ENCODE measurements around the gene OXSR1.
"Not testable (repeated sequence)": the region's sequence is repeated elsewhere in the genome, so short reads cannot be mapped to it uniquely, and the experiment has no call there.

Gene OXSR1

DNA sequence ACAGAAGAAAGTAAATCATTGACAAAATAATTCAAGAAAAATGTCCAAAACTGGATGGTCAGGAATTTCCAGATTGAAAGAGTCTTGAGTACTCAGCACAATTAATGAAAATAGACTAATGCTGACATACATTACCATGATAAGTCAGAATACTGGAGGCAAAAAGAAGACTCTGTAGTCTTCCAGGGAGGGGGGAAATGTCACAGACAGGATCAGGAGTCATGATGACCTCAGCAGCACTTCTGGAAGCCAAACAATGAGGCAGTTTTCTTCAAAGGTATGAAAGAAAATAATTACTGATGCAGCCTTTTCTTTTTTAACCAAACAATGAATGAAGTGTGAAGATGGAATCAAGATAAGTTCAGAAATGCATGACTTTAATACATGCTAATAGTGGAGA lies 70.1 kb downstream of the OXSR1 start:
- DNase-seq = no peak

DNA sequence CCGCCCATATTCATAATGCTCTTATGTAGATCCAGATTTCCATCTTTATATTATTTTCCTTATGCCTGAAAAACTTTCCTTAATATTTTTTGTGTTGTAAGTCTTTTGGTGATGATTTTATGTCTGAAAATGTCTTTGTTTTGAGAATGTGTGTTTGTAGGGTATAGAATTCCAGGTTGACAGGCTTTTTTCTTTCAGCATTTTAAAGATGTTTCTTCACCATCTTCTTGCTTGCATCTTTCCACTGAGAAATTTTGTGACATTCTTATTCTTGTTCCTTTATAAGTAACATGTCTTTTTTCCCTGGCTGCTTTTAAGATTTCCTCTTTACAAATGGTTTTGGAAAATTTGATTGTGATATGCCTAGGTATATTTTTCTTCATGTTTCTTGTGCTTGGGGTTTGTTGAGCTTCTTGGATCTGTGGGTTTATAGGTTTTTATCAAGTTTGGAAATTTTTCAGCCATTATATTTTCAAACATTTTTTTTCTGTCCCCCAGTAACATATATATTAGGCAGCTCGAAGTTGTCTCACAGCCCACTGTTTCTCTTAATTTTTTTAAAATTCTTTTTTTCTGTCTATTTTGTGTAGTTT lies 73.2 kb downstream of the OXSR1 start:
- DNase-seq = no peak

DNA sequence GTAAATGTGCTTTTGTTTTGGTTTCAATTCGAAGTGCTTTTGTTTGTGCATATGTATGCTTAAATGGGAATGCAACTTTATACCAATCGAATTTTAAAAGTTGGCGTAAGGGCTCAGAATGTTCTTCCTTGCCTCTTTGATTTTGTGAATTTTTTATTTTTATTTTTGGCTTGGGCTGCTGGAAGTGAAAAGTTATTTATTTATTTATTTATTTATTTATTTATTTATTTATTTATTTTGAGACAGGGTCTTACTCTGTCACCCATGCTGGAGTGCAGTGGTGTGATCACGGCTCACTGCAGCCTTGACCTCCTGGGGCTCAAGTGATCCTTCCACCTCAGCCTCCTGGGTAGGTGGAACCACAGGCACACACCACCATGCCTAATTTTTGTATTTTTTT lies 77.5 kb downstream of the OXSR1 start:
- not testable (repeated sequence) for DNase-seq

DNA sequence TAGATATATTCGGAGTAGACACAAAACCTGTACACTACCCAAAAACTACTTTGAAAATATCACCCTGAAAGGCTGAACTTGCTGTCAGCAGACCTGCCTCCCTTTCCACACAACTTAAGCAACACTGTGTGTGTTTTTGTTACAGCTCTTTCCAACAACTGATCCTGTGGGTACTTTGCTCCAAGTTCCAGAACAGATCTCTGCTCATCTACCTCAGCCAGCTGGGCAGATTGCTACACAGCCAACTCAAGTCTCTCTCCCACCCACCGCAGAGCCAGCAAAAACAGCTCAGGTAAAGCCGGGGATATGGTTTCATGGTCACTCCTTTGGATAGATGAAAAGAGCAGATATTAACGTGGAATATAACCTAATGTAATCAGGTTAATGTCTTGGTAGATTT lies 80.6 kb downstream of the OXSR1 start:
- DNase-seq = no peak

DNA sequence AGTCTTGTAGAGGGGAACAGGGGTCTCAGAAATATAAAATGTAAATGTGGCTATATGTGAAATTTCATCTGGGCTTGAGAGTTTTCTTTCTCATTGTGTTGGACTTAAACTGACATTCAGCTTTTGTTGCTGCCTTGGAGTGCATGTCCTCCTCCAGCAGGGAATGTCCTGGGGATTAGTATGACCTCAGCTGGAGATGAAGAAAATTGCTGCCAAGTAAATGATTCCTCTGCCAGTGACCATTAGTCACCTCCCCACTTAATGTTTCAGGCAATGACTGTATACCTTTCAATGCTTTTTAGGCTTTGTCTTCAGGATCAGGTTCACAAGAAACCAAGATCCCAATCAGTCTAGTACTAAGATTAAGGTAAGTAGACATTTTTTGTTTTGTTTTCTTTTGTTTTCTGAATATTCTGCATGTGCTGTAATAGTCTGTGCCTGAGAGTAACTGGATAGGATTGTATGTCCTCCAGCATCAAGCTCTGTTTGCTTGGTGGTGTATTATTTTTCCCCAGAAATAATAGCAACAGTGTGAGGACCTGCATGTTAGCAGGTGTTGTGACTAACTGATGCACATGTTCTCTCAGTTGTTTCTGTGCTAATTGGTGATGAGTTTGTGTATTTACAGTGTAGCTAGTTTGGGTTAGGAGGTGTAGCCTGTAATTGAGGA lies 82.2 kb downstream of the OXSR1 start:
- DNase-seq = no peak

DNA sequence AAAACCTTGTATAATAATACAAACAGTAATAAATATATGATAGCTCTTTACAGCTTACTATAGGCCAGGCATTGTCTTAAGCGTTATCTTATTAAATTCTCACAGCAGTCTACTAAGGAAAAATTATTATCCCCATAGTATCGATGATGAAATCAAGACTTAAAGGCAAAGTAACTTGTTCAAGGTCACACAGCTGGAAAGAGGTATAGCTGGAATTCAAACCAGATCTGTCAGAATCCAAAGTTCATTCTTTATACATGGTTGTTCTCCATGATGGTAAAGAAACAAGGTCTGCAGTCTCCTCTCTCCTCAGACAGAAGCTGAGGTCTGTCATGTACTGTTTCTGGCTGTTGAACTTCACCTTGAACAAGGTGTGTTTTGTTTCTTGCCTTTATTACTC lies 84.9 kb downstream of the OXSR1 start:
- DNase-seq = no peak

DNA sequence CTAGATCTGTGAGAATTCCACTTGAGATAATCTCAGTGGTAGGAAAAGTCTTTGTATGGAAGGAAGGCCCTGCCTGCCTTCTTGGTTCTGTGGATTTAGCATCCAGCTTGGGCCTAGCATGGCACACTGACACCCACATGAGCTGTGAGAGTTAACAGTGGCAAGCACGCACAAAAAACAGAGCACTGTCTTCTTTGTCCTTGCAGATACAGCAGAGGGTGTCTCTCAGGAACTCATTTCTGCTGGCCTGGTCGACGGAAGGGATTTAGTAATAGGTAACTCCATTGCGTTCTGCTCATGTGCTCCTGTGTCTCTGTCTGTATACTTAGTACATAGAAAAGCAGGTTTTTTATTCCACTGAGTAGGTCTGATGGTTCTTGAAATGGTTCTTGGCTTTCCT lies 85.9 kb downstream of the OXSR1 start:
- no peak for DNase-seq

DNA sequence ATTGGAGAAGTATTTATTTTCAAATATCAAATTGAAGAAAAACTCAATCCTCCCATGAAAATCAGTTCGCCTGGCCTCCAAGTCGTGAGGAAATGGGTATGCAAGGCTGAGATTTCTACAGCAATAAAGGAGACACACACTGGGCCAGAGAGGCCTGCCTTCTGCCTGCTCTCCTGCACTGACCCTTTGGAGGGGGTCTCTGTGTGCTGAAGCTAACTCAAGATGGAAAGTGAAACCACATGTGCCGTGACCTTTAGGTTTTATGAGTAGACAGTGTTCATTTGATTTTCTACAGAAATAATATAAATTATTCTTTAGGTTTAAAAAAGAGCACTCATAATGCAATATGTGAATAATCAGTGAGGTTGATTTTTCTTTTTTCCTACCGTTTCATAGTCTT lies 88.4 kb downstream of the OXSR1 start:
- DNase-seq = no peak

DNA sequence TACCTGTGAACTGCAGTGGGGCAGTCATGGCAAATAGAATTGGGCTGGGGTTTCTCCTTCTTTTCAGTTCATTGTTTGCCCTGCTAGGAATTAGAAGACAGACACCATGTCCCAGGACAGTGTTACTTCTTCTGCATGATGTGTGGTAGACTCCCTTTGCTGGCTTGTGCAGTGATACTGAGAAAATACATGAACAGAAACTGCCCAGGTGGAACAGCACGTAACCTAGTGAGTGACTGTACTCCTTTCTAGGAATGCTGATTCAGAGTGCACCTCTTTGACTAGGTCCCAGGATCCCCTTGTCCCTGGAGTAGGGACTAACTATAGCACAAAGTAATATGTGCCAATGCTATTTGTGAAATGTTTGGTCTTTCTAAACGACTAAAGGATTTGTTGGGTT lies 89.5 kb downstream of the OXSR1 start:
- no peak for DNase-seq

DNA sequence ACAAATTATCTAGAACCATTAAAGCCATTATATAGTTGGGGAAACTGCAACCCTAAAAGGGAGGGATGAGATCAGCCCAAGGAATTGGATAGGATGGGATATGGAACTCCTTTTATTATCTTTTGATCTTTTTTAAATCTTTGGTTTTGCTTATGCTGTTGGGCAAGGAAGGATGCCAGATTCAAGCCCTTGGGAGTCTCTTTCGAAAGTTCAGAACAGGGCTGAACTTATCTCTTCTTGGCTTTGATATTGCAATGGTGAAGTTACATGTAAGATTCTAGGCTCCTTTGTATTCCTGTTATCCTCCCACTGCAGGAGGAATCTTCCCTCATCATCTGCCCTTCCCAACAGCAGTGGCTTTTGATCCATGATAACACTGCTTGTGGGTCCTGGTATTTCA lies 90.3 kb downstream of the OXSR1 start:
- DNase-seq = no peak

DNA sequence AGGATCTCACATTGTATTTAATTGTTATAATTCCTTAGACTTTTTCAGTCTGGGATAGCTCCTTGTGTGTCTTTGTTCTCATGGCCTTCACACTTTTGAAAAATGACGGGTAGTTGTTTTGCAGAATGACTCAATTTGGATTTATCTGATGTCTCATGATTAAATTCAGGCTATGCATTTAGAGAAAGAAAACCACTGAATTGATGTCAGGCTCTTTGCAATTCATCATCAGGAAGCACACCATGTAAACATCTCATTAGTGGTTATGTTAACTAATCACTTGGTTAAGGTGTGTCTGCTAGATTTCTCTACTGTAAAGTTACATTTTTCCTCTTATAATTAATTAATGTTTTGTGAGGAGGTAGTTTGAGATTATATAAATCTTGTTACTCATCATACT lies 92.2 kb downstream of the OXSR1 start:
- no peak for DNase-seq

DNA sequence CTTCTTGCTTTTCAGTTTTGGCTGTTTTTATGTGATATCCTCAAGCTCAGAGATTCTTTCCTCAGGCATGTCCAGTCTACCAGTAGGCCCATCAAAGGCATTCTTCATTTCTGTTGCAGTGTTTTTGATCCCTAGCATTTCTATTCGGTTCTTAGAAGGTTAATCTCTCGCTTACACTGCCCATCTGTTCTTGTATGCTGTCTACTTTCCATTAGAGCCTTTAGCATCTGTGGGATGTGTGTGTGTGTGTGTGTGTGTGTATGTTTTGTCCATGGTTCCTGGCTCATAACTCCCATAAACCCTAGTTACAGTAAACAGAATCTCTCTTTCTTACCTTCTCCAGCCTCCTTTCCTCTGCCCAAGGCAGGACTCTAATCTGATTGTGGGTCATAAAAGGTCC lies 95.1 kb downstream of the OXSR1 start:
- DNase-seq = no peak

DNA sequence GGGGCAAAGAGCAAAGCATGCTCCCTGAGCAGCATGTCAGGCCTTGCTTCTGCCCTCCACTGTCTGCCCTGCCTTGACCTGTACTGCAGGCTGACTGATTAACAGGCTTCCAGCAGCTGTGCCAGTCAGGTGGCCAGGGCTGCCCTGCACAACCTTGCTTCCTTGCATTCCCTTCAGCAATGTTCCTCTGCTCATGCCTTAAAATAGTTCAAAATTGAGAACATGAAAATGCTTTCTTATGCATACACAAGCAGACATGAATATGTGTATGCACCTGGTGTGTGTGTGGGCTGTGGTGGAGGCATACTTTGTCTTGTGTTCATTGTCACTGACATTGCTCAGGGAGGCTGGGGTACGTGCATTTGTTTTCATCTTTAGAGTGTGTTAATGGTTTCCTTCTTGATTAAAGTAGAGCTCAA lies 99.0 kb downstream of the OXSR1 start:
- DNase-seq = no peak

DNA sequence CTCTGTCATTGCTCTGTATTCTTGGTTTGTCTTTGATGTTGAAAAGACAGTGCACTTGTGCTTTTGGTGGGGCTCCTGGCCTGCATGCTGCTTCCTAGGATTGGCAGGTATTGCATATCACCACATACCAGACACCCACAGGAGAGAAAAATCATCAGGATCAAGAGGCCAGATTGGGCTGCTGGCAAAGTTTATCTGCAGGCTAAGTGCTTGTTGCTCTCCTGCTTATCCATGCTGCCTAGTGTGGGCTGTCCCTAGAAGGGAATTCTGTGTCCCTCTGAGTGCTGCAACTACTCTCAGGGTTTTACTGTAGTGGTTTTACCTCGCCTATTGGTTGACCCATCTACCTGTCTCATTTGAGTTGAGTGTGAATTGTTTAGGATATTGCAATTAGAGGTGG lies 99.4 kb downstream of the OXSR1 start:
- no peak for DNase-seq

DNA sequence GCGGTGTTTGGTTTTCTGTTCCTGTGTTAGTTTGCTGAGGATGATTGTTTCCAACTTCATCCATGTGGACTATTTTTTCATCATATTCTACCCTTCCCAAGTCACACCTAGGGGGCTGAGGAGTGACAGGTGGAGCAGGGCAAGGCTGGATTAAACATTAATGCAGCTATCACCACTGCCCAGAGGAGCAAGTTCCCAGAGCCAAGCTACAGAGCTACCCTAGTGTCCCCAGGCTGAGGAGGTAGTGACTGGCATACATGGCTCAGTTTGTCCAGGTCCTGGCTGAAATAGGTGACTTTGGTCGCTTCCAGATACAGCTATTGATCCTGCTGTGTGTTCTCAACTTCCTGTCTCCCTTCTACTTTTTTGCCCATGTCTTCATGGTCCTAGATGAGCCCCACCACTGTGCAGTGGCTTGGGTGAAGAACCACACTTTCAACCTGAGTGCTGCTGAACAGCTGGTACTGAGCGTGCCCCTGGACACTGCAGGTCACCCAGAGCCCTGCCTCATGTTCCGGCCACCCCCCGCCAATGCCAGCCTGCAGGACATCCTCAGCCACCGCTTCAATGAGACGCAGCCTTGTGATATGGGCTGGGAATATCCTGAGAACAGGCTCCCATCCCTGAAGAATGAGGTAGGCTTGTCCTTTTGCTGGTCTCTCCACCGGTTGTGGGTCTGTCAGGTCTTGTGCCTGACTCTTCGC lies 100.4 kb downstream of the OXSR1 start, which contains the start of gene SLC22A13:
TSS of gene SLC22A13 (plus strand) at position 209 of the 704 bp plus-strand sequence. CDS start at position 258, 49 bp downstream.
- DNase-seq = no peak

DNA sequence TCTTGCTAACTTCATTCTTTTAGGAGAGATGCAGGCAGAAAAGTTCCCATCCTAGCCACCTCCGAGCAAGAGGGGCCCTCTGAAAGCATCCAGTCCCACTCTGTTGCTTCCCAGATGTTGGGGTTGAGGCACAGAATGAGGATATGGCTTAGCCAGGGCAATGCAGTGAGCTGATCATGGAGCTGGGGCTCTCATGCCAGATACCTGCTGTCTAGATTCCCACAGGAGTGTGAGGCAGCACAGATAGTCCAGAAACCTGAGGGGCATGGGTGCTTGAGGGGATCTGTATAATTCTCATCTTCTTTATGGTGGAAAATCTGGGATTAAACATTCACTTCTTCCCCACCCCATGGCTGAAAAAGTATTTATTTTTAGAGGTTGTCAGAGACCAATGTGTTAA lies 101.5 kb downstream of the OXSR1 start:
- DNase-seq = no peak

DNA sequence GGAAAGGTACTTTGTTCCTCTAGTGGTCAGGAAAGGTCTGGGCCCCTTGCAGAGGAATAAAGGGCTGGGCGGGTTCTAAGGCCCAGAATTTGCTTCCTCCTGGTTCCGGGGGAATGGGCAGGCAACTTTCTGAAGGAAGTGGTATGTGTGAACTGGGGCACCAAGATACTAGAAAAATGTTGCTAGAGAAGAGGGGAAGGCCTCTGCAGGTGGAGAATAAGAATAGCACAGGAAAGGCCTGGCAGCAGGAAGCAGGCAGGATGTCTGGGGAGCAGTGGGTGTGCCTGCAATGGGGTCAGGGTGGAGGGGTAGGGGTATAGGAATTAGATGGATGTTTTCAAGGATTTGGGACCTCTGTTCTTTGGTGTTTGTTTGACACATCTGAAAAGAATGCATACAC lies 102.3 kb downstream of the OXSR1 start:
- no peak for DNase-seq

DNA sequence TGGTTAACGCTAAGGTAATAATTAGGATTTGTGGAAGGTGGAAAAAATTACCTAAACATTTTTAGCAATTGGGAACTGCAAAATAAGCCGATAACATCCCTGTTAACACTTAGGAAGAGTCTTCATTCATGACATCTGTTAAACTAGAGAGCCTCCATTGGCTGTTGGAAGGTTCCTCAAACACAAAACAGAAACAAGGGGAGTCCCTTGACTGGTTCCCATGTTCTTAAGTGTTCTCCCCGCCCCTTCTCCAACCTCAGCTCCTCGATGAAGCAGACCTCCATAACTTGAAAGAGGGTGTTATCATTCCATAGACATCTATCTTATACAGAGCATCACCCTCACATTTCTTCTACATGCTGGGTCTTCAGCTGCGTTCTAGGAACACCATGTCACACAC lies 102.8 kb downstream of the OXSR1 start:
- DNase-seq = no peak

DNA sequence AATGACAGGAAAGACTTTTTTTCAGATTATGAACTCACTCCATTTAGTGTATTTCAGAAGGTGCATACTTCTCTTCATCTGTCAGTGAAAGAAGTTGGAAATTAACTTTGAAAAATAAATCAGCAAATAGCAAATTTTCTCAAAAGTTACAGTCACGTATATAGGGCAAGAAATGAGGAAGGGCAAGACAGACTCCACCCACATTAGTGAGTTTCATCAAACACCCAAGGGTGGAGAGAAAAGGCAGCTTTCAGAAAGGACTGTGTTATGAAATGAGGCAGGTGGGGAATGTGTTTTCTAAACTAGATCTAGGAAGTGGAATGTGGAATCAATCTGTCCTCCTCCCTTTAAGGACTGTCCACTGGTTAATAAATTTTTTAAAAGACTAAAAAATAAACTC lies 103.2 kb downstream of the OXSR1 start:
- DNase-seq = no peak

DNA sequence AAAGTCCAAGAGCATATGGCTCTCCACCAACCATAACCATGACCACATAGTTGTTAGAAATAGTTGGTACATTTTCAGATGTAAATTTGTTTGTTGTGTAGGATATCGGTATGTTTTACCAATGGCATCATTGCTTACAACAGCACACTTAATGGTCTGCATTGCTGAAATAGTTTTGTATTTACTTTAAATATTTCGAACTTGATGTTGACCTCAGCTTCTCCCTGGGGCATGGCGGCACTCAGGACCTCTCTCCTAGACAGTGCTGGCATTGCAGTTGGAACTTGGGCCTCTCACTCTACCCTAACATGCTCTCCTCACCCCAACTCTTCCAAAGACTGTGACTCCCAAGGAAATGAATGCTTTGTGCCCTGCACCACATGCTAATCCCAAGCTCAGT lies 105.3 kb downstream of the OXSR1 start:
- no peak for DNase-seq

DNA sequence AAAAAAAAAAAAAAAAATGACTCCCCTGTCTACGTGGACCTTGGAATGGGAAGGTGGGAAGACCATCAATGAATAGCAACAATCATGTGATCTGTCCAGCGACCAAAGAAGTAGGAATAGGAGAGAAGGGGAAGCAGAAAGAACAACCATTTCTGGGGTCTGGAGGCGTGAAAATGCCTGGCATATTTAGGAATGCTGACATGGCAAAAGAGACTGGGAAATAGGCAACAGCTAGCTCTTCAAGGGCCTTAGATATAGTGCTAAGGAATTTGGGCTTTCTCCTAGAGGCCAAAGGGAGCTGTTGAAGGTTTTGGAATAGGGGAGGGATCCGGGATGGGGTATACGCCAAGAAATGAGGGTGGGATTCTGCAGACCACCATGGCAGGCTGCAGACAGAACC lies 106.2 kb downstream of the OXSR1 start:
- DNase-seq = no peak

DNA sequence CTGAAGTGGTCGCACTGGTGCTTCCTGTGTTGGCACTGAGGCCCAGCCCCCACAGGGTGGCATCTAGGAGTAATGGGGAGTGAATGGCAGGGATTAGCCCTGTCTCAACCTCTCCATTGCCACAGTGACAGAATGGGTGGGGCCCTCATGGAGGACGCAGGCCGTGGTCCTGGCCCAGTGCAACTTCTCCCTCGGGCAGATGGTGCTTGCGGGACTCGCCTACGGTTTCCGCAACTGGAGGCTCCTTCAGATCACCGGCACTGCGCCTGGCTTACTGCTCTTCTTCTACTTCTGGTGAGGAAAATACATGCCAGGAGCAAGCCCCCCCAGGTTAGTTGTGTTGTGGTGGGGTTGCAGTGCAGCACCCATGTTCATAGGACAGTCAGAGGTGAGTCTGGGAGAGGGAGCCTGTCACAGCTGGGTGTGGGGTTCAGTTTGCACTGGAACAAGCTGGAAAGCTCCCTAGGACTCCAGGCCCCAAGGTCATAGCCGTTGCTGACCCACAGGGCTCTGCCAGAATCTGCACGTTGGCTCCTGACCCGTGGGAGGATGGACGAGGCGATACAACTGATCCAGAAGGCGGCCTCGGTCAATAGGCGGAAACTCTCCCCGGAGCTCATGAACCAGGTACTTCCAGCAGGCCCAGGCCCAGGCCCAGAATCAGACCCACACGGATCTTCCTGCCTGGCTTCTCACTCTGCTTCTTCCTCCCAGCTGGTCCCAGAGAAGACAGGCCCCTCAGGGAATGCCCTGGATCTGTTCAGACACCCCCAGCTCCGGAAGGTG lies 109.7 kb downstream of the OXSR1 start:
- DNase-seq = no peak

DNA sequence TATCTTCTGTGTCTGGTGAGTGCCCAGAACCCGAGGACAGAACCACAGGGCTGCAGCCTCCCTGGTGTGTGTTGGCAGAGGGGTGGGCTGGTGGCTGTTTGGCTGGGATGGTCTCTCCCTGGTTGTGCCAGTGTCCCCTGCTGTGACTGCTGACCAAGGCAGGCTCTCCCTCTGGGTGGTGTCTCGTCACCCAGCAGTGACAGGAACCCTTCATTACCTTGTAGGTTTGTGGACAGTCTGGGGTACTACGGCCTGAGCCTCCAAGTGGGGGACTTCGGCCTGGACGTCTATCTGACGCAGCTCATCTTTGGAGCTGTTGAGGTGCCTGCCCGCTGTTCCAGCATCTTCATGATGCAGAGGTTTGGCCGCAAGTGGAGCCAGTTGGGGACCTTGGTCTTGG lies 110.3 kb downstream of the OXSR1 start:
- no peak for DNase-seq

Data from CD4-positive, alpha-beta T cell treated with Interleukin-17A for 4 hours (primary cell).